ENCODE results near the gene RNF213.

DNA sequence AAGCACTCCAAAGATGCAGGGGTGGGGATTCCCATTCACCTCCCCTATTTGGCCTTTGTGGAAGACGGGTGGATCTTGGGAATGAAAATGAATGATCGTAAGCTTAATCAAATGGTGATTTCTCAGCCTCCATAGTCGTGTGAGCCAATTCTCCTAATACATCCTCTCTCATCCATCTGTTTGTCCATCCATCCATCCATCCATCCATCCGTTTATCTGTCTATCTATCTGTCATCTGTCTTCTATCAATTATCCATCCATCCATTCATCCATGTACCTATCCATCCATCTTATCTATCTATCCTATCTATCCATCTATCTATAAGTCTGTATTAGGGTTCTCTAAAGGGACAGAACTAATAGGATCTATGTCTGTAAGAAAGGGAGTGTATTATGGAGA, 7.8 kb downstream of the RNF213 start:
- TF ChIP-seq, protein P1, sequence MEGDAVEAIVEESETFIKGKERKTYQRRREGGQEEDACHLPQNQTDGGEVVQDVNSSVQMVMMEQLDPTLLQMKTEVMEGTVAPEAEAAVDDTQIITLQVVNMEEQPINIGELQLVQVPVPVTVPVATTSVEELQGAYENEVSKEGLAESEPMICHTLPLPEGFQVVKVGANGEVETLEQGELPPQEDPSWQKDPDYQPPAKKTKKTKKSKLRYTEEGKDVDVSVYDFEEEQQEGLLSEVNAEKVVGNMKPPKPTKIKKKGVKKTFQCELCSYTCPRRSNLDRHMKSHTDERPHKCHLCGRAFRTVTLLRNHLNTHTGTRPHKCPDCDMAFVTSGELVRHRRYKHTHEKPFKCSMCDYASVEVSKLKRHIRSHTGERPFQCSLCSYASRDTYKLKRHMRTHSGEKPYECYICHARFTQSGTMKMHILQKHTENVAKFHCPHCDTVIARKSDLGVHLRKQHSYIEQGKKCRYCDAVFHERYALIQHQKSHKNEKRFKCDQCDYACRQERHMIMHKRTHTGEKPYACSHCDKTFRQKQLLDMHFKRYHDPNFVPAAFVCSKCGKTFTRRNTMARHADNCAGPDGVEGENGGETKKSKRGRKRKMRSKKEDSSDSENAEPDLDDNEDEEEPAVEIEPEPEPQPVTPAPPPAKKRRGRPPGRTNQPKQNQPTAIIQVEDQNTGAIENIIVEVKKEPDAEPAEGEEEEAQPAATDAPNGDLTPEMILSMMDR (IDR thresholded peaks at IDR 0.05; ENCODE audit: low read depth, low read length) = no peak
- TF ChIP-seq EZH2phosphoT487 (IDR thresholded peaks at IDR 0.05; ENCODE audit: low read depth) = no peak

Data from OCI-LY3 (cell line).